Prostate gland (tissue), 2 donors: ENCODE measurements around the gene BABAM2.

ENCODE experiments used
- POLR2A ChIP-seq: fragments of 450-650 bp; IDR thresholded peaks from one replicate; pipeline ENCODE4 v1.6.1; 2016; ENCODE audit warnings: antibody characterized with exemption, mild to moderate bottlenecking
- POLR2AphosphoS5 ChIP-seq: sonication (generic); formaldehyde crosslinking; IDR thresholded peaks from one replicate; pipeline ENCODE4 v1.6.1; 2017; ENCODE audit warnings: antibody characterized with exemption
- TF ChIP-seq, protein P1 (sequence below), 4 experiments: fragments of 200-600 bp in 2 of 4; fragments of 450-650 bp in 2 of 4; sonication (generic) in 2 of 4; IDR thresholded peaks; 1 replicate in 3 of 4; 2 replicates in 1 of 4; pipeline ENCODE4 v1.5.1; 2016 to 2019; ENCODE audit warnings: antibody characterized with exemption in 4 of 4, mild to moderate bottlenecking in 2 of 4, moderate library complexity in 2 of 4

DNA sequence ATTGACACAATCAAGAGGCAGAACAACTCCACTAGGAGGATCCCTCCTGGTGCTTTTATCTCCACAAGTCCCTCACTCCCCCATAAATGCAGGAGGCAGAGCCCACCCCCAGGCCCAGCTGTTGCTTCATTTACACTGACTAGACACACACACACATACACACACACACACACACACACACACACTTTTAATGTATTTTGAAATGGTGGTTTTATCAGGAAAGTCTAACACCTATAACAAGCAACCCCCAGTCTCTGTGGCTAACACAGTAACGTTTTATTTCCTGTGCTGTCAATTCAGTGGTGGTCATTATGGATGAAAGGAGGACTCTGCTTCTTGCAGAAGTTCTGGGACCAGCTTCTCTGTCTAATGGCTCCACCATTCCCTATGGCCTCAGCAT is 376.8 kb downstream of the BABAM2 start:
- TF ChIP-seq, protein P1, sequence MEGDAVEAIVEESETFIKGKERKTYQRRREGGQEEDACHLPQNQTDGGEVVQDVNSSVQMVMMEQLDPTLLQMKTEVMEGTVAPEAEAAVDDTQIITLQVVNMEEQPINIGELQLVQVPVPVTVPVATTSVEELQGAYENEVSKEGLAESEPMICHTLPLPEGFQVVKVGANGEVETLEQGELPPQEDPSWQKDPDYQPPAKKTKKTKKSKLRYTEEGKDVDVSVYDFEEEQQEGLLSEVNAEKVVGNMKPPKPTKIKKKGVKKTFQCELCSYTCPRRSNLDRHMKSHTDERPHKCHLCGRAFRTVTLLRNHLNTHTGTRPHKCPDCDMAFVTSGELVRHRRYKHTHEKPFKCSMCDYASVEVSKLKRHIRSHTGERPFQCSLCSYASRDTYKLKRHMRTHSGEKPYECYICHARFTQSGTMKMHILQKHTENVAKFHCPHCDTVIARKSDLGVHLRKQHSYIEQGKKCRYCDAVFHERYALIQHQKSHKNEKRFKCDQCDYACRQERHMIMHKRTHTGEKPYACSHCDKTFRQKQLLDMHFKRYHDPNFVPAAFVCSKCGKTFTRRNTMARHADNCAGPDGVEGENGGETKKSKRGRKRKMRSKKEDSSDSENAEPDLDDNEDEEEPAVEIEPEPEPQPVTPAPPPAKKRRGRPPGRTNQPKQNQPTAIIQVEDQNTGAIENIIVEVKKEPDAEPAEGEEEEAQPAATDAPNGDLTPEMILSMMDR (IDR thresholded peaks at IDR 0.05), result no peak
- TF ChIP-seq POLR2AphosphoS5 (no peak), POLR2A (no peak)
